ENCODE data around the gene HSPBAP1.

The HSPBAP1 gene

GRCh38 chr3:122793568-122794416 lies at the start of gene HSPBAP1:
Gene HSPBAP1 (minus strand): TSS chr3:122793831. CDS start chr3:122793680, 151 bp downstream.
- H3K4me3 Mint-ChIP-seq: no peak within 1 kb of the TSS
- DNase-seq: peak; percentile 93
- peaks cover 4% of the 10 kb centered on the region for H3K36me3 Mint-ChIP-seq (ENCODE audit: low read depth)
- no peaks in the 10 kb centered on the region for H3K9me3 Mint-ChIP-seq
- H3K27ac Mint-ChIP-seq: peak within 1 kb of the TSS; percentile 93
- peaks cover 37% of the 10 kb centered on the region for H3K4me1 Mint-ChIP-seq (ENCODE audit: low read depth)
- H3K27me3 Mint-ChIP-seq: no peaks in the 10 kb centered on the region

- DNase-seq: no peak
- peaks cover 2% of the 10 kb centered on the region for H3K9me3 Mint-ChIP-seq
- H3K4me1 Mint-ChIP-seq (ENCODE audit: low read depth): no peaks in the 10 kb centered on the region
- H3K27ac Mint-ChIP-seq: no peak overlapping the region
- H3K27me3 Mint-ChIP-seq: no peaks in the 10 kb centered on the region
- H3K4me3 Mint-ChIP-seq: no peak overlapping the region
- H3K36me3 Mint-ChIP-seq (ENCODE audit: low read depth): peaks cover 35% of the 10 kb centered on the region
These were observed 42.0 kb upstream of the HSPBAP1 start for GRCh38 chr3:122835590-122835989.

GRCh38 chr3:122828281-122828680 lies 34.6 kb upstream of the HSPBAP1 start:
- Mint-ChIP-seq H3K4me3 (no peak overlapping the region), H3K36me3 (ENCODE audit: low read depth) (peaks cover 45% of the 10 kb centered on the region), H3K27me3 (no peaks in the 10 kb centered on the region), H3K27ac (no peak overlapping the region), H3K4me1 (ENCODE audit: low read depth) (no peaks in the 10 kb centered on the region), H3K9me3 (no peaks in the 10 kb centered on the region)
- no peak for DNase-seq

DNA sequence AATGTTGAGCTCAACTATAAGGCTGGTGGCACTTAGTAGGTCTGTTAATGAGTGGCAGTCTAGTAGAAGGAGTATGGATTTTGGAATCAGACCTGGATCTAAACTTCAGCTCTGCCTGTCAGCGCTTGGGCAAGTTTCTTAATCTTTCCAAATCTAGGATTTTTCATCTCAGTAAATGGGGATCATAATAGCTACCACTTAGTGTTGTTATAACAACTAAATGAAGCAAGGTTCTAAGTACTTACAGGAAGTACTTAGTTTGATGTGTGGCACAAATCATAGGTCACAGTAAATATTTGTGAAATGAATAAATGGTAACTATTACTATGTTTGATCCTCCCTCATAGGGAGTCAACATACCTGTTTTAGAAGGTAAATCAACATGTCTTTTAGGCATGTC lies 32.6 kb upstream of the HSPBAP1 start:
- Mint-ChIP-seq H3K36me3 (ENCODE audit: low read depth) (peaks cover 37% of the 10 kb centered on the region), H3K9me3 (no peaks in the 10 kb centered on the region), H3K4me3 (no peak overlapping the region), H3K27me3 (no peaks in the 10 kb centered on the region), H3K4me1 (ENCODE audit: low read depth) (no peaks in the 10 kb centered on the region), H3K27ac (no peak overlapping the region)
- DNase-seq: no peak

GRCh38 chr3:122825460-122825859 lies 31.8 kb upstream of the HSPBAP1 start:
- no peaks in the 10 kb centered on the region for H3K27me3 Mint-ChIP-seq
- no peaks in the 10 kb centered on the region for H3K9me3 Mint-ChIP-seq
- peaks cover 37% of the 10 kb centered on the region for H3K36me3 Mint-ChIP-seq (ENCODE audit: low read depth)
- H3K4me3 Mint-ChIP-seq: no peak overlapping the region
- no peaks in the 10 kb centered on the region for H3K4me1 Mint-ChIP-seq (ENCODE audit: low read depth)
- no peak for DNase-seq
- no peak overlapping the region for H3K27ac Mint-ChIP-seq

DNA sequence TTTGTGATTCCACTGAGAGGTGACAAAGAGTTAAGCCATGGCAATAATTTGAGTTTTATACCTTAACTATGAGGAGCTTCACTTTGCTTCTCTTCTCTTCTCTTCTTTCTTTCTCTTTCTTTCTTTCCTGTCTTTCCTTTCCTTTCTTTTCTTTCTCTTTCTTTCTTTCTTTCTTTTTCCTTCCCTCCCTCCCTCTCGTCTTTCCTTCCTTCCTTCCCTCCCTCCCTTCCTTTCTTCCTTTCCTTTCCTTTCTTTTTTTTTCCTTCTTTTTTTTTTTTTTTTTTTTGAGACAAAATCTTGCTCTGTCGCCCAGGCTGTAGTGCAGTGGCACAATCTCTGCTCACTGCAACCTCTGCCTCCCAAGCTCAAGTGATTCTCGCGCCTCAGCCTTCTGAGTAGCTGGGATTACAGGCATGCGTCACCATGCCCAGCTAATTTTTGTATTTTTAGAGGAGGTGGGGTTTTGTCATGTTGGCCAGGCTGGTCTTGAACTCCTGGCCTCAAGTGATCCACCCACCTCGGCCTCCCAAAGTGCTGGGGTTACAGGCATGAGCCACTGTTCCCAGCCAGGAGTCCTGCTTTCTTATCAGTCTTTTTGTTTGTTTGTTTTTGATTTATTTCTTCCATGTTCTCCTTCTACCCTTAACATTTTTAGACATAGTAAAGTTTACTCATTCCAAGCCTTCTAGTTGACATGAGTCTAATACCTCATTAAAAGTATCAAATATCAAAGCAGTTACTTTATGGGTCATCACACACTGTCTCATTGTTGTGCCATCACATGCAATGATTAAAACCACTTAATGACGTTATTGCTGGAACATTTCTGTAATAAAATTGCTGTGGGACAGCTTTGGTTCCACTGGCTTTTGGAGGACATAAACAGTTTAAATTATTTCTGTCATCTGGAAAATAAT lies 31.1 kb upstream of the HSPBAP1 start:
- Mint-ChIP-seq H3K36me3 (ENCODE audit: low read depth) (peaks cover 33% of the 10 kb centered on the region), H3K27ac (no peak overlapping the region), H3K4me1 (ENCODE audit: low read depth) (no peaks in the 10 kb centered on the region), H3K4me3 (no peak overlapping the region), H3K27me3 (no peaks in the 10 kb centered on the region), H3K9me3 (no peaks in the 10 kb centered on the region)
- DNase-seq: no peak

GRCh38 chr3:122816587-122816986 lies 23.0 kb upstream of the HSPBAP1 start:
- Mint-ChIP-seq H3K36me3 (ENCODE audit: low read depth) (peaks cover 10% of the 10 kb centered on the region), H3K9me3 (no peaks in the 10 kb centered on the region)
- no peak for DNase-seq

DNA sequence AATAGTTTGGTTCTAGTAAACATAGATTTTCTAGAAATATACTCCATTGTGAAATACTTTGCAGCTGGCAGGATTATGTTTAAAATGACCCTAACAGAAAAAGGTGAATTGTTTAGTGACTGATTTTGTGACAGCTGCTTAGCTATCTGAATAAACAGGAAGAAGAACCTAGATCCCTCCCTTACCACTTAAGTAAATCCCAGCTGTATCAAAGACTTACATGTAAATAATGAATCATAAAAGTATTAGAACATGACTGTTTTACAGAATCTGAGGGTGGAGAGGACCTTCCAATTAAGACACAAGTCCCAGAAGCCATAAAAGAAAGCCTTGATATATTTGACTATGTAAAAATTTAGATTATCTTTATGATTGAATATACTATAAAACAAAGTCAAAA lies 17.1 kb upstream of the HSPBAP1 start:
- DNase-seq: no peak
- no peaks in the 10 kb centered on the region for H3K9me3 Mint-ChIP-seq
- no peak overlapping the region for H3K4me3 Mint-ChIP-seq
- peaks cover 21% of the 10 kb centered on the region for H3K36me3 Mint-ChIP-seq (ENCODE audit: low read depth)
- no peaks in the 10 kb centered on the region for H3K4me1 Mint-ChIP-seq (ENCODE audit: low read depth)
- H3K27ac Mint-ChIP-seq: no peak overlapping the region
- no peaks in the 10 kb centered on the region for H3K27me3 Mint-ChIP-seq

More at GRCh38 chr3:122816587-122816986, 23.0 kb upstream of the HSPBAP1 start:
- H3K27me3 Mint-ChIP-seq: no peaks in the 10 kb centered on the region
- H3K4me1 Mint-ChIP-seq (ENCODE audit: low read depth): no peaks in the 10 kb centered on the region
- no peak overlapping the region for H3K27ac Mint-ChIP-seq
- H3K4me3 Mint-ChIP-seq: no peak overlapping the region

DNA sequence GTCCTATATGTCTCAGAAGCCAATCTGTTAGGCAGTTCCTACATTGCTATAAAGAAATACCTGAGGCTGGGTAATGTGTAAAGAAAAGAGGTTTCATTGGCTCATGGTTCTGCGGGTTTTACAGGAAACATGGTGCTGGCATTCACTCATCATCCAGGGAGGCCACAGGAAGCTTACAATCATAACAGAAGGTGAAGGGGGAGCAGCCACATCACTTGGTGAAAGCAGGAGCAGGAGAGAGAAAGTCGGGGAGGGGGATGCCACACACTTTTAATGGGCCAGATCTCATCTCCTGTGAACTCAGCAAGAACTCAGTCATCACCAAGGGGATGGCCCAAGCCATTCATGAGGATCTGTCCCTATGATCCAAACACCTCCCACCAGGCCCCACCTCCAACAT lies 10.3 kb upstream of the HSPBAP1 start:
- DNase-seq: no peak
- Mint-ChIP-seq H3K27ac (no peak overlapping the region), H3K4me1 (ENCODE audit: low read depth) (peaks cover 8% of the 10 kb centered on the region), H3K4me3 (no peak overlapping the region), H3K27me3 (no peaks in the 10 kb centered on the region), H3K9me3 (no peaks in the 10 kb centered on the region), H3K36me3 (ENCODE audit: low read depth) (peaks cover 16% of the 10 kb centered on the region)

- Mint-ChIP-seq H3K4me3 (no peak overlapping the region), H3K36me3 (ENCODE audit: low read depth) (peaks cover 7% of the 10 kb centered on the region), H3K4me1 (ENCODE audit: low read depth) (peaks cover 11% of the 10 kb centered on the region), H3K27ac (no peak overlapping the region), H3K27me3 (no peaks in the 10 kb centered on the region), H3K9me3 (no peaks in the 10 kb centered on the region)
- DNase-seq: no peak
These were observed 8.7 kb upstream of the HSPBAP1 start for GRCh38 chr3:122802323-122802722.

DNA sequence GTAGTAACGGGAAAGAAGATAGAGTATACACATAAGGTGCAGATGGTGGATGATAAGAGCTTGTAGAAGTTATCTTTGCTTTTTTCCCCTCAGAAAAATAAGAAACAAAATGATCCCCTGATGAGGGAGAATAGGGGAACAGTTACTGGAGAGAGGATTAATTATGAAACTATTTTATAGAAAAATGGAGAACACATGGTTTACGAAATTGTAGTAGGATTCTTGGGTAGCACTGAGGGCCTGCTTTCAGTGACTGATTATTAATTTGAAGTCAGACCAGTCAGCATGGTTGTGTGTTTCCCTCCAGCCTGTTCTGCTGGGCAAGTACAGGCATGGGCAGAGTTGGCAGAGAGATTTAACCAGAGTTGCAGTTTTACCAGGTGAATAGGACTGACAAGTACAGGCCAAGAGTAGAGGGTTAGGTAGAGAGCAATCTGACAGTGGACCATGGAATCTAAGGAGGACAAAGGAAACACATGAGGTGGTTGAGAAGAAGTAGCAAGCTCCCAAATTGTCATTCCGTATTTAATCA lies 7.1 kb upstream of the HSPBAP1 start:
- Mint-ChIP-seq H3K4me3 (no peak overlapping the region), H3K4me1 (ENCODE audit: low read depth) (peaks cover 27% of the 10 kb centered on the region), H3K36me3 (ENCODE audit: low read depth) (peaks cover 4% of the 10 kb centered on the region), H3K27ac (no peak overlapping the region), H3K27me3 (no peaks in the 10 kb centered on the region), H3K9me3 (no peaks in the 10 kb centered on the region)
- DNase-seq: no peak

- Mint-ChIP-seq H3K4me1 (ENCODE audit: low read depth) (peaks cover 30% of the 10 kb centered on the region), H3K36me3 (ENCODE audit: low read depth) (peaks cover 4% of the 10 kb centered on the region), H3K27ac (no peak overlapping the region), H3K27me3 (no peaks in the 10 kb centered on the region), H3K4me3 (no peak overlapping the region), H3K9me3 (no peaks in the 10 kb centered on the region)
- DNase-seq: no peak
These were observed 6.4 kb upstream of the HSPBAP1 start for GRCh38 chr3:122800031-122800430.

DNA sequence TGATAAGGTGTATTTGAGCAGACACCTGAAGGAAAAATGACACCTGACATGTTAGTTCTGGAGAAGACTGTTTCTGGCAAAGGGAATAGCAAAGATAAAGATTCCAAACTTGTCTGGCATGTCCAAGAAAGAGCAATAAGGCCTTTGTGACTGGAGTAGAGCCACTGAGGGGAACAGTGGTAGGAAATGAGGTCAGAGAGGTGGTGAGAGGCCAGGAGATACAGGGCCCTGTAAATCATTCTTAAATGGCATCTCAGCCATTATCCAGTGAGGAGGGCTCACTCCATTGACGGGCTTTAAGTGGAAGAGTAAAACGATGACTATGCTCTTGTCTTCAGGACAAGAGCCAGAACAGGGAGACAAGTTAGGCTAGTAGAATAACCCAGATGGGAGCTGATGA lies 5.7 kb upstream of the HSPBAP1 start:
- Mint-ChIP-seq H3K36me3 (ENCODE audit: low read depth) (peaks cover 4% of the 10 kb centered on the region), H3K27ac (no peak overlapping the region), H3K4me3 (no peak overlapping the region), H3K9me3 (no peaks in the 10 kb centered on the region), H3K4me1 (ENCODE audit: low read depth) (peaks cover 35% of the 10 kb centered on the region), H3K27me3 (no peaks in the 10 kb centered on the region)
- DNase-seq: no peak

DNA sequence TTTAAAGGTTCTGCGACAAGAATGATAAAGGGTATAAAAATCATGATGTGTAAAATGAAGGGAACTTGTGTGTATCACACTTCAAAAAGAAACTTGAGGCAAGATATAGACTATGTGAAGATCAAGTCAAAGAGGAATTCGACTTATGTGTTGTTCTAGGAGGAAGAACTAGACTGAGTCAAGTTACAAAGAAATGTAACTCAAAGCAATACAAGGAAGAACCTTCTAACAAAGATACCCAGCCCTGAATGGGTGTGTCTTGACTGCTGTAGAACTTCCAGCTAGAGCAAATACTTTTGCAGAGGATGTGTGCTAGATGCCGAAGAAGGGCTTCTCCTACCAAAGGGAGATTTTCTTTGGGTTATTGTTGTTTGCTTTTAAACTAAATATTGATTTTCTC lies 3.7 kb upstream of the HSPBAP1 start:
- Mint-ChIP-seq H3K27ac (no peak overlapping the region), H3K36me3 (ENCODE audit: low read depth) (peaks cover 4% of the 10 kb centered on the region), H3K4me1 (ENCODE audit: low read depth) (peaks cover 33% of the 10 kb centered on the region), H3K9me3 (no peaks in the 10 kb centered on the region), H3K4me3 (no peak overlapping the region), H3K27me3 (no peaks in the 10 kb centered on the region)
- no peak for DNase-seq

Data from activated T-cell treated with anti-CD3 and anti-CD28 coated beads, Interleukin-2, amount 50 U/mL, for 24 hours (primary cell).